IMR-90 (cell line): Measurements from ENCODE around the gene PLA2G2D.

Experiments
- CEBPB ChIP-seq: IDR thresholded peaks from 2 replicates; pipeline ENCODE4 v1.6.1; 2012; ENCODE audit warnings: low read depth, low read length, improper control_type of control experiment
- CTCF ChIP-seq: conservative IDR thresholded peaks from 2 replicates; pipeline ENCODE4 v1.5.1; 2012; ENCODE audit warnings: mild to moderate bottlenecking, low read depth, low read length, improper control_type of control experiment
- MAZ ChIP-seq: IDR thresholded peaks from 2 replicates; pipeline ENCODE4 v1.6.1; 2012; ENCODE audit warnings: low read depth, mild to moderate bottlenecking, low read length, improper control_type of control experiment, moderate library complexity, borderline replicate concordance
- POLR2A ChIP-seq: IDR thresholded peaks from 2 replicates; pipeline ENCODE4 v1.6.1; 2012; ENCODE audit warnings: mild to moderate bottlenecking, low read depth, low read length
- RAD21 ChIP-seq: IDR thresholded peaks from 2 replicates; pipeline ENCODE4 v1.6.1; 2012; ENCODE audit warnings: low read length, improper control_type of control experiment
- RCOR1 ChIP-seq: IDR thresholded peaks from 2 replicates; pipeline ENCODE4 v1.6.1; 2012; ENCODE audit warnings: mild to moderate bottlenecking, low read length, improper control_type of control experiment; ENCODE audit not compliant: insufficient replicate concordance
- RFX5 ChIP-seq: IDR thresholded peaks from 2 replicates; pipeline ENCODE4 v1.8.0; 2012; ENCODE audit warnings: low read depth, mild to moderate bottlenecking, low read length, moderate library complexity
- TF ChIP-seq, protein P1 (sequence below): fragments of 150-350 bp; IDR thresholded peaks from 2 replicates; pipeline ENCODE4 v1.6.1; 2017; ENCODE audit warnings: mild to moderate bottlenecking, antibody characterized with exemption, low read length, low read depth

GRCh38 chr1:20136249-20136648 lies 16.9 kb upstream of the PLA2G2D start:
- TF ChIP-seq, protein P1, sequence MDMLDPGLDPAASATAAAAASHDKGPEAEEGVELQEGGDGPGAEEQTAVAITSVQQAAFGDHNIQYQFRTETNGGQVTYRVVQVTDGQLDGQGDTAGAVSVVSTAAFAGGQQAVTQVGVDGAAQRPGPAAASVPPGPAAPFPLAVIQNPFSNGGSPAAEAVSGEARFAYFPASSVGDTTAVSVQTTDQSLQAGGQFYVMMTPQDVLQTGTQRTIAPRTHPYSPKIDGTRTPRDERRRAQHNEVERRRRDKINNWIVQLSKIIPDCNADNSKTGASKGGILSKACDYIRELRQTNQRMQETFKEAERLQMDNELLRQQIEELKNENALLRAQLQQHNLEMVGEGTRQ: no peak
- TF ChIP-seq CEBPB (no peak), CTCF (no peak), POLR2A (no peak), RAD21 (no peak), RFX5 (no peak), MAZ (no peak), RCOR1 (no peak)
